HG03135 (cell line): ENCODE data around the gene KPTN.

Experiments used
- ATAC-seq: cut with Tn5 transposase; IDR thresholded peaks from one replicate; pipeline ENCODE4 v1.9.1; 2021; ENCODE audit warnings: mild to moderate bottlenecking, moderate library complexity; ENCODE audit not compliant: unreplicated experiment

KPTN gene

GRCh38 chr19:47437500-47437899 is 46.5 kb downstream of the KPTN start:
- no peak for ATAC-seq

GRCh38 chr19:47436712-47437401 is 47.2 kb downstream of the KPTN start:
- ATAC-seq: no peak

- ATAC-seq: no peak
Measured at GRCh38 chr19:47435883-47436417, 48.1 kb downstream of the KPTN start.

- no peak for ATAC-seq
Measured at GRCh38 chr19:47435196-47435595, 48.8 kb downstream of the KPTN start.

GRCh38 chr19:47434088-47434487 is 49.9 kb downstream of the KPTN start:
- ATAC-seq: no peak

- ATAC-seq: no peak
Measured at GRCh38 chr19:47433121-47433520, 50.9 kb downstream of the KPTN start.

- no peak for ATAC-seq
Measured at GRCh38 chr19:47432499-47432898, 51.5 kb downstream of the KPTN start.

- ATAC-seq: no peak
Measured at GRCh38 chr19:47432091-47432490, 51.9 kb downstream of the KPTN start.

GRCh38 chr19:47430041-47430802 is 53.8 kb downstream of the KPTN start:
- ATAC-seq: no peak

- ATAC-seq: no peak
Measured at GRCh38 chr19:47429140-47429793, 54.8 kb downstream of the KPTN start.

- ATAC-seq: no peak
Measured at GRCh38 chr19:47428177-47428894, 55.7 kb downstream of the KPTN start.

- ATAC-seq: no peak
Measured at GRCh38 chr19:47427241-47428176, 56.5 kb downstream of the KPTN start.
